ENCODE results near the gene KRT222. TPM values are rescaled to one million over a fixed set of nuclear protein-coding genes. Genes with fewer than 3 reads are reported as not detected.

Gene KRT222
- total and polyA plus RNA-seq, 4 donors = 5.0 to 31.1 (median 17.8) TPM

- Histone ChIP-seq H3K9me3 (ENCODE audit: control insufficient read depth, insufficient read depth, low read length) (no peaks in the 10 kb centered on the region), H3K4me3 (ENCODE audit: low read depth, low read length) (no peak overlapping the region), H3K36me3 (ENCODE audit: control insufficient read depth, insufficient read depth, low read length) (no peaks in the 10 kb centered on the region), H3K27me3 (ENCODE audit: control insufficient read depth, insufficient read depth, low read length) (no peaks in the 10 kb centered on the region), H3K4me1 (ENCODE audit: control insufficient read depth, insufficient read depth, low read length) (no peaks in the 10 kb centered on the region), H3K27ac (ENCODE audit: low read depth, low read length) (no peak overlapping the region)
- no peak for DNase-seq (ENCODE audit: low read depth in 4 of 6, low spot score in 6 of 6)
- 87% methylated on average over 4 of the region's 6 CpGs for WGBS (ENCODE audit: insufficient coverage)
These were observed 44.0 kb downstream of the KRT222 start for GRCh38 chr17:40621019-40621418.

- Histone ChIP-seq H3K9me3 (ENCODE audit: control insufficient read depth, insufficient read depth, low read length) (no peaks in the 10 kb centered on the region), H3K4me1 (ENCODE audit: control insufficient read depth, insufficient read depth, low read length) (no peaks in the 10 kb centered on the region), H3K36me3 (ENCODE audit: control insufficient read depth, insufficient read depth, low read length) (no peaks in the 10 kb centered on the region), H3K27me3 (ENCODE audit: control insufficient read depth, insufficient read depth, low read length) (no peaks in the 10 kb centered on the region), H3K4me3 (ENCODE audit: low read depth, low read length) (no peak overlapping the region), H3K27ac (ENCODE audit: low read depth, low read length) (no peak overlapping the region)
- no peak for DNase-seq (ENCODE audit: low read depth in 4 of 6, low spot score in 6 of 6)
- WGBS (ENCODE audit: insufficient coverage) = 90% methylated on average over 12 of the region's 16 CpGs
These were observed 46.0 kb downstream of the KRT222 start for GRCh38 chr17:40618754-40619625.

DNA sequence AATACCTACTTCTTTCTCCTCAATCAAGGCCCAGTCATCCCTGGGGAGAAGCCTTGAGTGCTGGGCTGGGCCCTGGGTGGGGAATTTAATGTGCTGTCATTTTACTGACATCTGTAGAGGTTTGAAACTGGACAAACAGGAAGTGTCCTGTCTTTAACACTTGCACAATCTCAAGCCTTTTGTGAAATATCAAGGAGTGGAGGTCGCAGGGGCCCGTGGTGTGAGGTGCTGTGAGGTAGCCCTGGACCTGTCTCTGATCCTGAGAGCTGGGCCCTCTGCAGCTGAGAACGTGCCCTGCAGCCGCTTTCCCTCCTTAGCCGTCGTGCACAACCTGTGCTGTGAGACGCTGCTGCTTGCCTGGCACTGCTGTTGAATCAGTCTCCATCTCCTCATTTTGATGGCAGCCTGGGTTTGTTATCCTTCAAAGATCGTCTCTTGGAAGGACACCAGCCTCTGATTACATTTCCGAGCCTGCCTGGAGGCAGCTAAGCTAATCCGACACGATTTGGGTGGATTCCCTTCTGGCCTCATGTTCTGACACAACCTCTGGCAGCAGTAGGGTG lies 47.2 kb downstream of the KRT222 start:
- no peak overlapping the region for H3K4me3 ChIP-seq (ENCODE audit: low read depth, low read length)
- DNase-seq (ENCODE audit: low read depth in 4 of 6, low spot score in 6 of 6) = peak in 1 of 6 donors; percentile 31
- H3K27me3 ChIP-seq (ENCODE audit: control insufficient read depth, insufficient read depth, low read length) = no peaks in the 10 kb centered on the region
- no peaks in the 10 kb centered on the region for H3K36me3 ChIP-seq (ENCODE audit: control insufficient read depth, insufficient read depth, low read length)
- no peak overlapping the region for H3K27ac ChIP-seq (ENCODE audit: low read depth, low read length)
- WGBS (ENCODE audit: insufficient coverage) = 50% methylated on average over 8 of the region's 11 CpGs
- no peaks in the 10 kb centered on the region for H3K9me3 ChIP-seq (ENCODE audit: control insufficient read depth, insufficient read depth, low read length)
- no peaks in the 10 kb centered on the region for H3K4me1 ChIP-seq (ENCODE audit: control insufficient read depth, insufficient read depth, low read length)

DNA sequence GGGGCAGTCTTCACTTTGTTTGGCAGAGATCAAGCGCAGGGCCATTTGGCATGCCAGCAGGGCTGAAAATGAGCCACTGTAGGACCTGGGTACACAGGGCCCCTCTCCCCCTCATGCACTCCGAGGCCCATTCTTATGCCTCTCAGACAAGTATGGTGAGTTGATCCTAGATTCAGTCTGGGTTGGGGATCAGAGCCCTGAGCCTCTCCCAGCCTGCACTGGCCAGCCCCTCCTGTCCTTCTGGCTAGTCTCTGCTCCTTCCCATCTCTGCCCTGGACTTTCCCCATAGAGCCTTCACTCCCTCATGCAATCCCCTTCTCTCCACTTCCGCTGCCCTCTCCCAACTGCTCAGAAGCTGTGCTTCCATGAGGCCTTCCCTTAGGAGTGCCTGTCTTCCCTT lies 48.4 kb downstream of the KRT222 start:
- H3K4me3 ChIP-seq (ENCODE audit: low read depth, low read length) = no peak overlapping the region
- no peak for DNase-seq (ENCODE audit: low read depth in 4 of 6, low spot score in 6 of 6)
- H3K27me3 ChIP-seq (ENCODE audit: control insufficient read depth, insufficient read depth, low read length) = no peaks in the 10 kb centered on the region
- 80% methylated on average over 1 of the region's 3 CpGs for WGBS (ENCODE audit: insufficient coverage)
- no peaks in the 10 kb centered on the region for H3K36me3 ChIP-seq (ENCODE audit: control insufficient read depth, insufficient read depth, low read length)
- no peaks in the 10 kb centered on the region for H3K9me3 ChIP-seq (ENCODE audit: control insufficient read depth, insufficient read depth, low read length)
- no peaks in the 10 kb centered on the region for H3K4me1 ChIP-seq (ENCODE audit: control insufficient read depth, insufficient read depth, low read length)
- no peak overlapping the region for H3K27ac ChIP-seq (ENCODE audit: low read depth, low read length)

DNA sequence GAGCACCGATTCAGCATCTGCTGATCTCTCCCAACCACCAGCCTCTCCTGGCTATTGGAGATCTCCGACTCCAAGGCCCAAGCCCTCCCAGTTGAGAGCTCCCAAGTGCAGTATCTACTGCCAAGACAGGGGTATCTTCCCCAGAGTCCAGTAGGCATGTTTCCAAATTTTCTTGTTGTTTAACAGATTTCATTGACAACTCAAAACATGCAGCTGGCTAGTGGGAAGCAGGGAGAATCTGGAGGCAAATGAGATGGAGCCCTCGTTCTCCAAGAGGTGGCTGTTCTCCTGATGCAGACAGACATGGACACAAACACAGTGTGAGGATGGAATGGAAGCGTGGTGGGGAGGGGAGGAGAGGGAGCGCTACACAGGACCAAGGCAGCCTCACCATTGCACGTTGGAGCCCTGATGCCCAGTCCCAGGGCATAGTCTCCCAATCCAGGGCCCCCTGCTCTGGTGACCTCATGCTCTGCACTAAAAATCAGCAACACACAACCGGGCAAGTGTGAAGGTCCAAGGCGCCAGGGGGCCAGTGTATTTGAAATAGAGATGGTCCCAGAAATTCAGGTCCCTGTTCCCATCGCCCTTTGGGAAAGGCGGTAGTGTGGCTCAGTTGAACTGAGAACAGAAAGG lies 49.0 kb downstream of the KRT222 start:
- DNase-seq (ENCODE audit: low read depth in 4 of 6, low spot score in 6 of 6) = peak in 1 of 6 donors; percentile 12
- H3K27me3 ChIP-seq (ENCODE audit: control insufficient read depth, insufficient read depth, low read length) = no peaks in the 10 kb centered on the region
- H3K27ac ChIP-seq (ENCODE audit: low read depth, low read length) = no peak overlapping the region
- no peak overlapping the region for H3K4me3 ChIP-seq (ENCODE audit: low read depth, low read length)
- H3K9me3 ChIP-seq (ENCODE audit: control insufficient read depth, insufficient read depth, low read length) = no peaks in the 10 kb centered on the region
- H3K4me1 ChIP-seq (ENCODE audit: control insufficient read depth, insufficient read depth, low read length) = no peaks in the 10 kb centered on the region
- H3K36me3 ChIP-seq (ENCODE audit: control insufficient read depth, insufficient read depth, low read length) = no peaks in the 10 kb centered on the region
- 74% methylated on average over 9 of the region's 10 CpGs for WGBS (ENCODE audit: insufficient coverage)

- Histone ChIP-seq H3K27me3 (ENCODE audit: control insufficient read depth, insufficient read depth, low read length) (no peaks in the 10 kb centered on the region), H3K4me3 (ENCODE audit: low read depth, low read length) (no peak overlapping the region), H3K27ac (ENCODE audit: low read depth, low read length) (no peak overlapping the region), H3K4me1 (ENCODE audit: control insufficient read depth, insufficient read depth, low read length) (no peaks in the 10 kb centered on the region), H3K9me3 (ENCODE audit: control insufficient read depth, insufficient read depth, low read length) (no peaks in the 10 kb centered on the region), H3K36me3 (ENCODE audit: control insufficient read depth, insufficient read depth, low read length) (no peaks in the 10 kb centered on the region)
- peak in 1 of 6 donors; percentile 30 for DNase-seq (ENCODE audit: low read depth in 4 of 6, low spot score in 6 of 6)
- WGBS (ENCODE audit: insufficient coverage) = 75% methylated on average over 6 of the region's 7 CpGs
These were observed 49.7 kb downstream of the KRT222 start for GRCh38 chr17:40615068-40615840.

DNA sequence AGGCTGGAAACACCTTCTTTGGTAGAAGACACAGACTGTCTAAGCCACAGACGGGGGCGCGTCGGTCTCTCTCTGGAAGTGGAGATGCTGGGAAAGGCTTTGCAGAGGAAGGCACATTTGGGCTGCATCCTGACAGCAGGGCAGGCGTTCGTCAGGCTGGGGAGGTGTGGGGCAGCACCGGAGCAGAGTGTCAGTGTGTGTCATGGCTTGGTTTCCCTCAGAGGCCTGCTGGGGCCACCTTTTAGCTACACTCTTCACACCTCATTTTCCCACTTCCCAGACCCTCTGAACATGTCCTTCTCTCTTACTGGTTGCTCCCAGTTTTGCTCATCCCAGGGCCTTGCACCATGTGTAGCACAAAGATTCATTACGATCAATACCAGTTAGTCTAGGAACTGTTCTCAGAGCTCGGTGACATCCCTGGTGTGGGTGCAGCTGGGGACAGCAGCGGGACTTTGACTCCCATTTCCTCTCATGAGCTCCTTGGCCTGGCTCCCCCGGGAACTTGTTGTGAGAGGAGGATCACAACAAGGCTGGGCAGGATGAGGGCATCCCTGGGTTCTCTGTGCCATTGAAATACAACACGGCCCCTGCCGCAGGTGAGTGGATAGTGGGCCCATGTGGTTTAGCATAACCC lies 50.4 kb downstream of the KRT222 start:
- 84% methylated on average over 12 of the region's 13 CpGs for WGBS (ENCODE audit: insufficient coverage)
- no peak for DNase-seq (ENCODE audit: low read depth in 4 of 6, low spot score in 6 of 6)
- Histone ChIP-seq H3K9me3 (ENCODE audit: control insufficient read depth, insufficient read depth, low read length) (no peaks in the 10 kb centered on the region), H3K4me1 (ENCODE audit: control insufficient read depth, insufficient read depth, low read length) (no peaks in the 10 kb centered on the region), H3K27me3 (ENCODE audit: control insufficient read depth, insufficient read depth, low read length) (no peaks in the 10 kb centered on the region), H3K36me3 (ENCODE audit: control insufficient read depth, insufficient read depth, low read length) (no peaks in the 10 kb centered on the region), H3K27ac (ENCODE audit: low read depth, low read length) (no peak overlapping the region), H3K4me3 (ENCODE audit: low read depth, low read length) (no peak overlapping the region)

DNA sequence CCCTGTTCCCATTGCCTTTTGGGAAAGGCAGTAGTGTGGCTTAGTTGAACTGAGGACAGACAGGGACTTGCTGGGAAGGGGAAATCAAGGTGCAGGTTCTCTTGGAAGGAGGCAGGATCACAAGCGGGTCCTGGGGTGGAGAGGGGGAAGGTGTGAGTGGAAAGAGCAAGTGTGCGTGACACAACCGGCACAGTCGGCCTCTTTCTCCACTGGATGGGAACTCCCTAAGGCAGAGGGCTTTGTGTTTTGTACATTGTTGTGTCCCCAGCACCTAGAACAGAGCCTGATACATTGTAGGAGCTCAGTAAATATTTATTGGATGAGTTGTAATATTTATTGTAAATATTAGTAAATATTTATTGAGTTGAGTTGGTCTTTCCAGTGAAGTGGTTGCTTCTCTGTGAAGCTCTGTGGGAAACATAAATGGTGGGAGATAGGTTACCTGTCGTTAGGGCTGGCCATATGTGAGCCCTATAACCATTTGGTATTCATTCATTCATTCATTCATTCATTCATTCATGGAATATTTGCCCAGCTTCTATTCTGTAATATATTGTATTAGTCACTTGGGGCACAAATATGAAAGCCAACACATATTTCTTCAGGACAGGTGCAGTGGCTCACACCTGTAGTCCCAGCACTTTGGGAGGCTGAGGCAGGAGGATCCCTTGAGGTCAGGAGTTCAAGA lies 51.4 kb downstream of the KRT222 start:
- no peak for DNase-seq (ENCODE audit: low read depth in 4 of 6, low spot score in 6 of 6)
- H3K4me3 ChIP-seq (ENCODE audit: low read depth, low read length) = no peak overlapping the region
- H3K4me1 ChIP-seq (ENCODE audit: control insufficient read depth, insufficient read depth, low read length) = no peaks in the 10 kb centered on the region
- no peak overlapping the region for H3K27ac ChIP-seq (ENCODE audit: low read depth, low read length)
- no peaks in the 10 kb centered on the region for H3K36me3 ChIP-seq (ENCODE audit: control insufficient read depth, insufficient read depth, low read length)
- H3K27me3 ChIP-seq (ENCODE audit: control insufficient read depth, insufficient read depth, low read length) = no peaks in the 10 kb centered on the region
- WGBS (ENCODE audit: insufficient coverage) = 88% methylated on average over 4 of the region's 5 CpGs
- H3K9me3 ChIP-seq (ENCODE audit: control insufficient read depth, insufficient read depth, low read length) = no peaks in the 10 kb centered on the region

Measured in spinal cord (tissue), 10 donors.